Liver (tissue), 9 donors: ENCODE data around the gene RNF25. TPM values are rescaled to one million over a fixed set of nuclear protein-coding genes. Genes with fewer than 3 reads are reported as not detected.

ENCODE experiments used
- DNase-seq: peaks from one replicate; pipeline ENCODE4 v3.0.0-alpha.2; 2017; ENCODE audit warnings: low spot score
- H3K27ac ChIP-seq, 2 donors: one replicate each; pipeline ENCODE4 v1.7.0; 2013; ENCODE audit warnings: inconsistent platforms in 2 of 2, low read length in 2 of 2, control low read depth in 1 of 2, low read depth in 1 of 2, mild to moderate bottlenecking in 1 of 2
- H3K27me3 ChIP-seq, 4 donors: one replicate each; pipeline versions ENCODE4 v1.6.1 to v1.7.0; 2013; ENCODE audit warnings: low read length in 3 of 4, inconsistent platforms in 1 of 4, mild to moderate bottlenecking in 1 of 4, moderate library complexity in 1 of 4; ENCODE audit not compliant: control insufficient read depth in 4 of 4, insufficient read depth in 4 of 4
- H3K36me3 ChIP-seq, 4 donors: one replicate each; pipeline versions ENCODE4 v1.6.1 to v1.7.0; 2013; ENCODE audit warnings: low read length in 3 of 4, mild to moderate bottlenecking in 3 of 4, low read depth in 1 of 4, moderate library complexity in 1 of 4; ENCODE audit not compliant: control insufficient read depth in 4 of 4, insufficient read depth in 3 of 4
- H3K4me1 ChIP-seq, 4 donors: one replicate each; pipeline versions ENCODE4 v1.6.1 to v1.7.0; 2013; ENCODE audit warnings: low read length in 3 of 4, mild to moderate bottlenecking in 3 of 4, moderate library complexity in 1 of 4; ENCODE audit not compliant: control insufficient read depth in 4 of 4, insufficient read depth in 4 of 4
- H3K4me3 ChIP-seq, 3 donors: one replicate each; pipeline versions ENCODE4 v1.6.1 to v1.7.0; 2013; ENCODE audit warnings: low read length in 3 of 3, control low read depth in 1 of 3, low read depth in 1 of 3, mild to moderate bottlenecking in 1 of 3
- H3K9ac ChIP-seq, 2 donors: one replicate each; pipeline ENCODE4 v1.7.0; 2013; ENCODE audit warnings: low read length in 2 of 2, mild to moderate bottlenecking in 2 of 2, moderate library complexity in 2 of 2, control low read depth in 1 of 2, low read depth in 1 of 2
- H3K9me3 ChIP-seq, 4 donors: one replicate each; pipeline versions ENCODE4 v1.6.1 to v1.7.0; 2013; ENCODE audit warnings: low read length in 3 of 4; ENCODE audit not compliant: control insufficient read depth in 4 of 4
- ATF3 ChIP-seq: IDR thresholded peaks from 2 replicates; pipeline ENCODE4 v1.6.1; 2016; ENCODE audit warnings: antibody characterized with exemption
- CTCF ChIP-seq: fragments of 150-350 bp; IDR thresholded peaks from 2 replicates; pipeline ENCODE4 v1.5.1; 2017; ENCODE audit warnings: improper control_type of control experiment, low read depth, low read length; ENCODE audit not compliant: missing input control
- EGR1 ChIP-seq, 2 donors: IDR thresholded peaks; 2 replicates each; pipeline ENCODE4 v1.6.1; 2016 to 2018; ENCODE audit warnings: antibody characterized with exemption in 2 of 2, low read depth in 2 of 2
- FOXA1 ChIP-seq: IDR thresholded peaks from 2 replicates; pipeline ENCODE4 v1.6.1; 2016; ENCODE audit warnings: antibody characterized with exemption
- FOXA2 ChIP-seq: IDR thresholded peaks from 2 replicates; pipeline ENCODE4 v1.6.1; 2016; ENCODE audit warnings: antibody characterized with exemption
- GABPA ChIP-seq, 2 donors: IDR thresholded peaks in 1 of 2; conservative IDR thresholded peaks in 1 of 2; 2 replicates each; pipeline ENCODE4 v1.6.1; 2016; ENCODE audit warnings: antibody characterized with exemption in 2 of 2, mild to moderate bottlenecking in 1 of 2, moderate library complexity in 1 of 2
- HNF4A ChIP-seq, 2 donors: conservative IDR thresholded peaks; 2 replicates each; pipeline ENCODE4 v1.6.1; 2016; ENCODE audit warnings: antibody characterized with exemption in 2 of 2, mild to moderate bottlenecking in 2 of 2
- MAX ChIP-seq: IDR thresholded peaks from 2 replicates; pipeline ENCODE4 v1.6.1; 2016; ENCODE audit warnings: antibody characterized with exemption
- RAD21 ChIP-seq, 2 donors: IDR thresholded peaks; 2 replicates each; pipeline ENCODE4 v1.6.1; 2016; ENCODE audit warnings: antibody characterized with exemption in 2 of 2, mild to moderate bottlenecking in 2 of 2
- REST ChIP-seq: IDR thresholded peaks from 2 replicates; pipeline ENCODE4 v1.6.1; 2016; ENCODE audit warnings: antibody characterized with exemption, mild to moderate bottlenecking
- SP1 ChIP-seq: IDR thresholded peaks from 2 replicates; pipeline ENCODE4 v1.6.1; 2018; ENCODE audit warnings: antibody characterized with exemption, mild to moderate bottlenecking
- TAF1 ChIP-seq: conservative IDR thresholded peaks from 2 replicates; pipeline ENCODE4 v1.6.1; 2016; ENCODE audit warnings: antibody characterized with exemption, mild to moderate bottlenecking
- YY1 ChIP-seq: IDR thresholded peaks from 2 replicates; pipeline ENCODE4 v1.6.1; 2016; ENCODE audit warnings: antibody characterized with exemption, mild to moderate bottlenecking
- ZBTB33 ChIP-seq: IDR thresholded peaks from 2 replicates; pipeline ENCODE4 v1.6.1; 2016; ENCODE audit warnings: antibody characterized with exemption
- WGBS: extraction: QIAGEN DNeasy Blood & Tissue Kit; methylation state at CpG from one replicate; pipeline ENCODE4 v1.1.7; 2013; 5-methylcytosine and 5-hydroxymethylcytosine counted together
- polyA plus RNA-seq, 2 donors: library from polyadenylated mRNA; stranded (reverse) in 1 of 2; unstranded in 1 of 2; fragments of 200-250 nt in 1 of 2; fragments of >200 nt in 1 of 2; fragmentation: Nextera tagmentation in 1 of 2; extraction: Ambion mirVana in 1 of 2; gene quantifications; one replicate each; pipeline versions ENCODE4 v1.2.1 to v1.2.3, GENCODE V29; 2013 to 2015
- total RNA-seq, 2 donors: library from RNA; depleted of rRNA; stranded (reverse); fragments of >200 nt; gene quantifications; one replicate each; pipeline ENCODE4 v1.2.3, GENCODE V29; 2014
- donor health status: healthy.
- donor health status: healthy.
- donor health status: healthy.
- donor health status: healthy.
- donor health status: healthy.

RNF25 gene
- total and polyA plus RNA-seq, 4 donors = 3.3 to 14.0 (median 7.4) TPM

GRCh38 chr2:218663901-218664300 is 7.9 kb downstream of the RNF25 start:
- H3K9ac ChIP-seq = no peak overlapping the region
- no peaks in the 10 kb centered on the region for H3K27me3 ChIP-seq
- H3K9me3 ChIP-seq = no peaks in the 10 kb centered on the region
- no peak overlapping the region for H3K27ac ChIP-seq
- no peak overlapping the region for H3K4me3 ChIP-seq
- WGBS = 93% methylated on average over 15 of the region's 15 CpGs
- TF ChIP-seq TAF1 = no peak
- TF ChIP-seq SP1 = no peak
- TF ChIP-seq ATF3 = no peak
- no peak for TF ChIP-seq FOXA1
- no peak for TF ChIP-seq MAX
- TF ChIP-seq GABPA (IDR thresholded peaks at IDR 0.05 in 1 of 2, conservative IDR thresholded peaks at IDR 0.05 in 1 of 2) = no peak
- no peak for TF ChIP-seq REST
- TF ChIP-seq FOXA2 = no peak
- no peak for TF ChIP-seq CTCF
- TF ChIP-seq ZBTB33 = no peak
- H3K4me1 ChIP-seq = peaks cover 5 to 12% (median 8%) of the 10 kb centered on the region in 4 donors
- DNase-seq = no peak
- H3K36me3 ChIP-seq = peaks cover 26 to 60% (median 46%) of the 10 kb centered on the region in 4 donors

GRCh38 chr2:218662827-218663226 is 9.0 kb downstream of the RNF25 start:
- peaks cover 9 to 22% (median 14%) of the 10 kb centered on the region in 4 donors for H3K4me1 ChIP-seq
- H3K4me3 ChIP-seq = no peak overlapping the region
- H3K9ac ChIP-seq = no peak overlapping the region
- no peaks in the 10 kb centered on the region for H3K27me3 ChIP-seq
- no peak overlapping the region for H3K27ac ChIP-seq
- H3K36me3 ChIP-seq = peaks cover 23 to 56% (median 40%) of the 10 kb centered on the region in 4 donors
- H3K9me3 ChIP-seq = no peaks in the 10 kb centered on the region
- WGBS = 94% methylated on average over 10 of the region's 10 CpGs
- DNase-seq = no peak
- no peak for TF ChIP-seq EGR1 (IDR thresholded peaks at IDR 0.05; ENCODE audit: low read depth in 2 of 2)
- TF ChIP-seq ATF3 = no peak
- TF ChIP-seq HNF4A (conservative IDR thresholded peaks at IDR 0.05) = no peak
- TF ChIP-seq RAD21 (IDR thresholded peaks at IDR 0.05) = no peak
- no peak for TF ChIP-seq YY1
